NT2/D1 (cell line): ENCODE results near the gene EPX.

Experiments
- SUZ12 ChIP-seq: IDR thresholded peaks from 2 replicates; pipeline ENCODE4 v1.6.1; 2011; ENCODE audit not compliant: insufficient read length, insufficient read depth; ENCODE audit errors: extremely low read depth
- YY1 ChIP-seq: IDR thresholded peaks from 2 replicates; pipeline ENCODE4 v1.6.1; 2011; ENCODE audit not compliant: insufficient read length, insufficient read depth
- ZNF274 ChIP-seq: IDR thresholded peaks from 2 replicates; pipeline ENCODE4 v1.6.1; 2011; ENCODE audit warnings: mild to moderate bottlenecking, low read depth, low read length

DNA sequence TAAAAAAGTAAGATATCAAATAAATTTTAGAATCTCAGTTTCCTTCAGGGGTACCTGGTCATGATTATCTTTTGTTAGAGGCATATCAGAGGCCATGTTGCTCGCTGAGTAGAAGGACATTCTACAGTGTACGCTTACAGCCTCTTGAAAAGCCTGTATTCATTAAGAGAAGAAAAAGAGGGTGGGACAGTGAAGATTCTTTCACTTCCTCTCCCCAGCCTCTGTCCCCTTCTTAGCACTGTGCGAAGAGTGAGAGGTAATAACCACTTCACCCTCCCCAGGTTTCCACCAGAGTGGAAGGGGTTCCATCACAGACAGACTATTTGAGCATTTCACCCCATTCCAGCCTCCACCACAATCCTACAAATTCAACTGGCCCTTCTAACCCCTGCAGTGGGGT is 41.0 kb downstream of the EPX start:
- TF ChIP-seq SUZ12: no peak
- no peak for TF ChIP-seq ZNF274
- TF ChIP-seq YY1: no peak
